PC-9 (cell line): ENCODE results near the gene COL15A1.

Experiments
- CTCF ChIP-seq: fragments of 200-600 bp; sonication (generic); conservative IDR thresholded peaks from 2 replicates; pipeline ENCODE4 v1.6.1; 2017; ENCODE audit warnings: mixed run types, antibody characterized with exemption, mild to moderate bottlenecking, moderate library complexity
- EZH2 ChIP-seq: fragments of 200-600 bp; sonication (generic); IDR thresholded peaks from 2 replicates; pipeline ENCODE4 v1.8.0; 2017; ENCODE audit warnings: antibody characterized with exemption, low read depth

GRCh38 chr9:98962861-98963260 is 19.2 kb downstream of the COL15A1 start:
- no peak for TF ChIP-seq EZH2
- no peak for TF ChIP-seq CTCF
